HG03460 (cell line): ENCODE data around the gene KRTAP5-1.
"Not testable (repeated sequence)": the region's sequence is repeated elsewhere in the genome, so short reads cannot be mapped to it uniquely, and the experiment has no call there.

Experiments
- ATAC-seq: cut with Tn5 transposase; IDR thresholded peaks from one replicate; pipeline ENCODE4 v1.9.1; 2021; ENCODE audit not compliant: unreplicated experiment

The KRTAP5-1 gene

GRCh38 chr11:1584661-1585370 is at the start of gene KRTAP5-1:
TSS of gene KRTAP5-1 (minus strand) at chr11:1585283. CDS start at chr11:1585249, 34 bp downstream.
- ATAC-seq = not testable (repeated sequence)

GRCh38 chr11:1633864-1634263 is 48.8 kb upstream of the KRTAP5-1 start:
- no peak for ATAC-seq

GRCh38 chr11:1632053-1632714 is 47.1 kb upstream of the KRTAP5-1 start:
- no peak for ATAC-seq

- ATAC-seq = no peak
Measured at GRCh38 chr11:1631066-1631568, 46.0 kb upstream of the KRTAP5-1 start.

- no peak for ATAC-seq
Measured at GRCh38 chr11:1630271-1630670, 45.2 kb upstream of the KRTAP5-1 start.

GRCh38 chr11:1629326-1630185 is 44.5 kb upstream of the KRTAP5-1 start, which contains the start of gene KRTAP5-5:
TSS of gene KRTAP5-5 (plus strand) at chr11:1629775. CDS start at chr11:1629841, 66 bp downstream.
- ATAC-seq = no peak

- ATAC-seq = no peak
Measured at GRCh38 chr11:1628506-1629325, 43.6 kb upstream of the KRTAP5-1 start.

GRCh38 chr11:1625541-1625940 is 40.5 kb upstream of the KRTAP5-1 start:
- no peak for ATAC-seq

GRCh38 chr11:1624621-1625020 is 39.5 kb upstream of the KRTAP5-1 start:
- ATAC-seq = no peak

GRCh38 chr11:1623716-1624115 is 38.6 kb upstream of the KRTAP5-1 start:
- no peak for ATAC-seq

GRCh38 chr11:1622086-1622485 is 37.0 kb upstream of the KRTAP5-1 start, which contains the start of gene KRTAP5-4:
TSS of gene KRTAP5-4 (minus strand) at chr11:1622138. CDS start at chr11:1622093, 45 bp downstream.
- no peak for ATAC-seq

GRCh38 chr11:1619449-1619848 is 34.4 kb upstream of the KRTAP5-1 start:
- no peak for ATAC-seq

- no peak for ATAC-seq
Measured at GRCh38 chr11:1618231-1618630, 33.1 kb upstream of the KRTAP5-1 start.

- ATAC-seq = no peak
Measured at GRCh38 chr11:1608363-1608762, 23.3 kb upstream of the KRTAP5-1 start, which contains the start of gene KRTAP5-3. TSS of gene KRTAP5-3 (minus strand) at chr11:1608463. CDS start at chr11:1608385, 78 bp downstream.

GRCh38 chr11:1607901-1608300 is 22.8 kb upstream of the KRTAP5-1 start:
- not testable (repeated sequence) for ATAC-seq

- not testable (repeated sequence) for ATAC-seq
Measured at GRCh38 chr11:1607156-1607845, 22.2 kb upstream of the KRTAP5-1 start.

- not testable (repeated sequence) for ATAC-seq
Measured at GRCh38 chr11:1605923-1606322, 20.8 kb upstream of the KRTAP5-1 start.

- no peak for ATAC-seq
Measured at GRCh38 chr11:1604711-1605110, 19.6 kb upstream of the KRTAP5-1 start.

- ATAC-seq = no peak
Measured at GRCh38 chr11:1604181-1604580, 19.1 kb upstream of the KRTAP5-1 start.

- ATAC-seq = no peak
Measured at GRCh38 chr11:1603629-1604028, 18.5 kb upstream of the KRTAP5-1 start.
